Measurements from ENCODE around the gene CRIP2. TPM values are rescaled to one million over a fixed set of nuclear protein-coding genes. Genes with fewer than 3 reads are reported as not detected.

The CRIP2 gene
- total and polyA plus RNA-seq, 9 donors, result 0.35 to 242 (median 47.8) TPM

DNA sequence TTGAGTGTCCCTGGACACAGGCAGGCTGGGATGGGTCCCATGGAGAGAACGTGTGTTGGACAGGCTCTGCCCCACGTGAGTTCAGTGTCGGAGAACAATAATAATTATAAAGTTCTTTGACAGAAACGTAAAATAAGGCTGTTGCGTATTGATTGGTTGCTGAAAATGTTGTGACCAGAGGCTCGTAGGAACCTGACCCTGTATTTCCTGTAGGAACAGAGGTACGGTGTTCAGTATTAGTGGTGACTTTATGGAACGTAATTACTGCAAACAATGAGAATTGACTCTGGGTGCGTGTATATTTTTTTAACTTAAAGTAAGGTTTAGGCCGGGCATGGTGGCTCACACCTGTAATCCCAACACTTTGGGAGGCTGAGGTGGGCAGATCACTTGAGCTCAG, 47.2 kb upstream of the CRIP2 start:
- Histone ChIP-seq H3K27ac (no peak overlapping the region), H3K4me3 (no peak overlapping the region), H3K36me3 (no peaks in the 10 kb centered on the region), H3K4me1 (ENCODE audit: insufficient read depth) (peaks cover 6% of the 10 kb centered on the region), H3K27me3 (no peaks in the 10 kb centered on the region), H3K9me3 (no peaks in the 10 kb centered on the region)
- DNase-seq, result no peak
- WGBS, 3 donors, result 96 to 98% (median 97%) methylated on average over 10 of the region's 10 CpGs
- intact Hi-C loops (cut with DNase I), result loop anchor here in 1 of 4 donors (10.0 kb wide), 1 partner anchor 47 kb away; the partner anchor contains the start of gene CRIP2
- no peak for TF ChIP-seq EP300 (IDR thresholded peaks at IDR 0.05)
- TF ChIP-seq, protein P1, sequence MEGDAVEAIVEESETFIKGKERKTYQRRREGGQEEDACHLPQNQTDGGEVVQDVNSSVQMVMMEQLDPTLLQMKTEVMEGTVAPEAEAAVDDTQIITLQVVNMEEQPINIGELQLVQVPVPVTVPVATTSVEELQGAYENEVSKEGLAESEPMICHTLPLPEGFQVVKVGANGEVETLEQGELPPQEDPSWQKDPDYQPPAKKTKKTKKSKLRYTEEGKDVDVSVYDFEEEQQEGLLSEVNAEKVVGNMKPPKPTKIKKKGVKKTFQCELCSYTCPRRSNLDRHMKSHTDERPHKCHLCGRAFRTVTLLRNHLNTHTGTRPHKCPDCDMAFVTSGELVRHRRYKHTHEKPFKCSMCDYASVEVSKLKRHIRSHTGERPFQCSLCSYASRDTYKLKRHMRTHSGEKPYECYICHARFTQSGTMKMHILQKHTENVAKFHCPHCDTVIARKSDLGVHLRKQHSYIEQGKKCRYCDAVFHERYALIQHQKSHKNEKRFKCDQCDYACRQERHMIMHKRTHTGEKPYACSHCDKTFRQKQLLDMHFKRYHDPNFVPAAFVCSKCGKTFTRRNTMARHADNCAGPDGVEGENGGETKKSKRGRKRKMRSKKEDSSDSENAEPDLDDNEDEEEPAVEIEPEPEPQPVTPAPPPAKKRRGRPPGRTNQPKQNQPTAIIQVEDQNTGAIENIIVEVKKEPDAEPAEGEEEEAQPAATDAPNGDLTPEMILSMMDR (IDR thresholded peaks at IDR 0.05), result no peak
- no peak for TF ChIP-seq POLR2A (IDR thresholded peaks at IDR 0.05)

DNA sequence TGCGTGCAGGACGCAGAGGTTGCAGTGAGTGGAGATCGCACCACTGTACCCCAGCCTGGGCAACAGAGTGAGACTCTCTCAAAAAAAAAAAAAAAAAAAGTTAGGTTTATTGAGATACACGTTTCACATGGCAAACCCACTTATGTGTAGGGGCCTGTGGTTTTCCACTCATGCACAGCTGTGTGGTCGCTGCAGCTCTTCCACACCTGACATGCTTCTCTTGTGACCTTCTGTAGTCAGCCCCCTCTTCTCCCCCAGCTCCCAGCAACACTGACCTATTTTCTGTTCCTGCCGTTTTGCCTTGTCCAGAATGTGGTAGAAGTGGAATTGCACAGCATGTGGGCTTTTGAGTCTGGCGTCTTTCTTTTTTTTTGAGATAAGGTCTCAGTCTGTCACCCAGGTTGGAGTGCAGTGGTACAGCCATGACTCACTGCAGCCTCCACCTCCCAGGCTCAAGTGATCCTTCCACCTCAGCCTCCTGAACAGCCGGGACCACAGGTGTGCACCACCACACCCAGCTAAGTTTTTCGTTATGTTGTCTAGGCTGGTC, 46.6 kb upstream of the CRIP2 start:
- no peaks in the 10 kb centered on the region for H3K36me3 ChIP-seq
- no peak for DNase-seq
- TF ChIP-seq POLR2A (IDR thresholded peaks at IDR 0.05) (no peak), EP300 (IDR thresholded peaks at IDR 0.05) (no peak)
- TF ChIP-seq, protein P1 (IDR thresholded peaks at IDR 0.05), result no peak
- H3K9me3 ChIP-seq, result no peaks in the 10 kb centered on the region
- no peak overlapping the region for H3K4me3 ChIP-seq
- peaks cover 3% of the 10 kb centered on the region for H3K4me1 ChIP-seq (ENCODE audit: insufficient read depth)
- no peak overlapping the region for H3K27ac ChIP-seq
- WGBS, 3 donors, result 79 to 89% (median 87%) methylated on average over 9 of the region's 9 CpGs
- H3K27me3 ChIP-seq, result no peaks in the 10 kb centered on the region
- intact Hi-C loops (cut with DNase I), result loop anchor here in 1 of 4 donors (10.0 kb wide), 1 partner anchor 47 kb away; the partner anchor contains the start of gene CRIP2

DNA sequence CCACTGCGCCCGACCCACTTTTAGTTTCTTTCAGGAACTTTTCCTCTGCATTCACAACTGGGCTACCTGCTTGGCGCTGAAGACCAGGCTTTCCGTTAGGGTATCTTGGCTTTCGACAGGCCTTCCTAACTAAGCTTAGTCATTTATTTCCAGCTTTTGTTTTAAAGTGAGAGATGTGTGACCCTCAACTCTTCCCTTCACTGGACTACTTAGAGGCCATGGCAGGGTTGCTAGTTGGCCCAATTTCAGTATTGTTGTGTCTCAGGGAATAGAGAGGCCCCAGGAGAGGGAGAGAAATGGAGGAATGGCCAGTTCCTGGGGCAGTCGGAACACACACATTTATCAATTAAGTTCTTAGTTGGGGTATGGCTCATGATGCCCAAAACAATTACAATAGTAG, 44.6 kb upstream of the CRIP2 start:
- H3K9me3 ChIP-seq, result no peaks in the 10 kb centered on the region
- 92 to 100% (median 94%) methylated on average over 6 of the region's 6 CpGs for WGBS, 3 donors
- TF ChIP-seq EP300 (IDR thresholded peaks at IDR 0.05), result no peak
- no peak for TF ChIP-seq POLR2A (IDR thresholded peaks at IDR 0.05)
- TF ChIP-seq, protein P1 (IDR thresholded peaks at IDR 0.05), result no peak
- no peak overlapping the region for H3K27ac ChIP-seq
- no peak for DNase-seq
- no peaks in the 10 kb centered on the region for H3K27me3 ChIP-seq
- intact Hi-C loops (cut with DNase I), result no loop called here
- no peaks in the 10 kb centered on the region for H3K36me3 ChIP-seq
- H3K4me1 ChIP-seq (ENCODE audit: insufficient read depth), result peaks cover 3% of the 10 kb centered on the region
- H3K4me3 ChIP-seq, result no peak overlapping the region

DNA sequence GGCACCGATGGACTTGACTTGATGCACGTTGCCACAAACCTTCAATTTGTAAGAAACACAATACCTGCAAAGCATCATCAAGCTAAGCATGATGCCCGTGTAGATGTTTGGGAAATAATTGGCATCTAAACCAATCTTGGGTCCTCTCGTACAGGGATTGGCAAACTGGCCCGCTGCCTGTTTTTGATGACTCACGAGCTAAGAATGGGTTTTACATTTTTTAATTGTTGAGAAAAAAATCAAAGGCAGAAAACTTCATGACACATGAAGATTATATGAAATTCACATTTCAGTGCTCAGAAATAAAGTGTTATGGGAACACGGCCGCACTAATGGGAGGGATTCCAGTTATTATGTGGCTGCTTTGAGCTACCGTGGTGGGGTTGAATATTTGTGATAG, 44.1 kb upstream of the CRIP2 start:
- peak in 1 of 5 donors; percentile 31 for DNase-seq
- Histone ChIP-seq H3K36me3 (no peaks in the 10 kb centered on the region), H3K27me3 (no peaks in the 10 kb centered on the region), H3K27ac (no peak overlapping the region), H3K4me1 (ENCODE audit: insufficient read depth) (peaks cover 3% of the 10 kb centered on the region), H3K4me3 (no peak overlapping the region), H3K9me3 (no peaks in the 10 kb centered on the region)
- no peak for TF ChIP-seq EP300 (IDR thresholded peaks at IDR 0.05)
- TF ChIP-seq POLR2A (IDR thresholded peaks at IDR 0.05), result no peak
- TF ChIP-seq, protein P1 (IDR thresholded peaks at IDR 0.05), result no peak
- intact Hi-C loops (cut with DNase I), result no loop called here
- 49 to 62% (median 50%) methylated on average over 9 of the region's 9 CpGs for WGBS, 3 donors

Data from ovary (tissue), 9 donors.